IMR-90 (cell line): Measurements from ENCODE around the gene XPO6. TPM values are rescaled to one million over a fixed set of nuclear protein-coding genes. Genes with fewer than 3 reads are reported as not detected.
A peak's percentile ranks its signal among the peaks of the same experiment; 100 is the strongest.

Experiments
- ATAC-seq: fragments of 200-7000 bp; cut with Tn5 transposase; 2 replicates; pipeline ENCODE4 v1.9.1; 2020; ENCODE audit warnings: low read depth, mild to moderate bottlenecking, moderate library complexity
- BruUV-seq: library from RNA; stranded (reverse); fragments of 400-500 nt; replicated peaks from 2 replicates; lab custom pipeline; 2021; lab: Mats Ljungman, UMichigan
- CTCF ChIA-PET: fragments of 300-600 bp; formaldehyde crosslinking; extraction: SDS; loops from one replicate; lab custom pipeline; 2021; ENCODE audit warnings: antibody characterized with exemption; lab: Yijun Ruan, JAX
- POLR2A ChIA-PET: fragments of 300-600 bp; sonication (Branson Sonifier 250); formaldehyde crosslinking; loops from one replicate; lab custom pipeline; 2022; ENCODE audit warnings: antibody characterized with exemption; ENCODE audit not compliant: unreplicated experiment; lab: Charles Lee
- DNase-seq: peaks from one replicate; pipeline ENCODE4 v3.0.0; 2013
- H2AFZ ChIP-seq: replicated peaks from 2 replicates; pipeline ENCODE3; 2013; ENCODE audit warnings: low read length, mild to moderate bottlenecking; ENCODE audit not compliant: poor library complexity
- H2AK5ac ChIP-seq: 2 replicates; pipeline ENCODE4 v1.6.1; 2013; ENCODE audit warnings: low read depth, low read length, inconsistent platforms
- H2AK9ac ChIP-seq: replicated peaks from 2 replicates; pipeline ENCODE3; 2013; ENCODE audit warnings: mild to moderate bottlenecking, low read depth, low read length, moderate library complexity; ENCODE audit not compliant: poor library complexity
- H2BK120ac ChIP-seq: 2 replicates; pipeline ENCODE4 v1.6.1; 2013; ENCODE audit warnings: low read depth, low read length, inconsistent platforms
- H2BK15ac ChIP-seq: 3 replicates; pipeline ENCODE4 v1.6.1; 2013; ENCODE audit warnings: low read depth, low read length, inconsistent platforms
- H2BK20ac ChIP-seq: 2 replicates; pipeline ENCODE4 v1.6.1; 2013; ENCODE audit warnings: low read depth, mild to moderate bottlenecking, inconsistent platforms, low read length, moderate library complexity
- H2BK5ac ChIP-seq: 2 replicates; pipeline ENCODE4 v1.6.1; 2013; ENCODE audit warnings: mild to moderate bottlenecking, low read depth, low read length, inconsistent platforms; ENCODE audit not compliant: poor library complexity, severe bottlenecking
- H3K14ac ChIP-seq: replicated peaks from 2 replicates; pipeline ENCODE4 v1.6.1; 2013; ENCODE audit warnings: low read depth, low read length, inconsistent platforms
- H3K18ac ChIP-seq: 2 replicates; pipeline ENCODE4 v1.6.1; 2013; ENCODE audit warnings: low read depth, low read length, control low read depth
- H3K23ac ChIP-seq: 2 replicates; pipeline ENCODE4 v1.6.1; 2013; ENCODE audit warnings: low read depth, low read length, inconsistent platforms
- H3K27ac ChIP-seq: 2 replicates; pipeline ENCODE4 v1.5.1; 2013; ENCODE audit warnings: mild to moderate bottlenecking, control low read depth, low read length; ENCODE audit not compliant: insufficient read depth
- H3K27me3 ChIP-seq: 2 replicates; pipeline ENCODE4 v1.6.1; 2013; ENCODE audit warnings: low read length; ENCODE audit not compliant: control insufficient read depth, insufficient read depth
- H3K36me3 ChIP-seq: 2 replicates; pipeline ENCODE4 v1.6.1; 2013; ENCODE audit warnings: low read length, mixed read lengths; ENCODE audit not compliant: control insufficient read depth, insufficient read depth
- H3K4ac ChIP-seq: 2 replicates; pipeline ENCODE4 v1.6.1; 2013; ENCODE audit warnings: low read depth, low read length, inconsistent platforms
- H3K4me1 ChIP-seq: 2 replicates; pipeline ENCODE4 v1.6.1; 2013; ENCODE audit warnings: low read length, mixed read lengths; ENCODE audit not compliant: control insufficient read depth, insufficient read depth
- H3K4me2 ChIP-seq: 2 replicates; pipeline ENCODE4 v1.6.1; 2013; ENCODE audit warnings: low read depth, mild to moderate bottlenecking, control low read depth, low read length, moderate library complexity
- H3K4me3 ChIP-seq: 2 replicates; pipeline ENCODE4 v1.5.1; 2013; ENCODE audit warnings: low read depth, mild to moderate bottlenecking, control low read depth, low read length, moderate library complexity; ENCODE audit not compliant: insufficient read depth
- H3K56ac ChIP-seq: 2 replicates; pipeline ENCODE4 v1.6.1; 2013; ENCODE audit warnings: low read length, inconsistent platforms; ENCODE audit not compliant: insufficient read depth; ENCODE audit errors: extremely low read depth
- H3K79me1 ChIP-seq, 2 experiments: 2 replicates each; pipeline ENCODE4 v1.6.1; 2013; ENCODE audit warnings: low read length in 2 of 2, inconsistent platforms in 1 of 2, low read depth in 1 of 2
- H3K9ac ChIP-seq: 2 replicates; pipeline ENCODE4 v1.6.1; 2013; ENCODE audit warnings: low read depth, low read length, control low read depth
- H3K9me1 ChIP-seq: 2 replicates; pipeline ENCODE4 v1.6.1; 2013; ENCODE audit warnings: low read length, inconsistent platforms; ENCODE audit not compliant: insufficient read depth
- H3K9me3 ChIP-seq: 2 replicates; pipeline ENCODE4 v1.6.1; 2013; ENCODE audit warnings: low read length; ENCODE audit not compliant: control insufficient read depth, insufficient read depth
- H4K20me1 ChIP-seq: 2 replicates; pipeline ENCODE4 v1.6.1; 2013; ENCODE audit warnings: low read length, inconsistent platforms; ENCODE audit not compliant: insufficient read depth
- H4K5ac ChIP-seq: 2 replicates; pipeline ENCODE4 v1.6.1; 2013; ENCODE audit warnings: mild to moderate bottlenecking, low read depth, low read length, control low read depth
- H4K8ac ChIP-seq, 2 experiments: 2 replicates each; pipeline ENCODE4 v1.6.1; 2013; ENCODE audit warnings: low read depth in 2 of 2, low read length in 2 of 2, control low read depth in 1 of 2, inconsistent platforms in 1 of 2
- H4K91ac ChIP-seq: 2 replicates; pipeline ENCODE4 v1.6.1; 2013; ENCODE audit warnings: low read depth, low read length, inconsistent platforms; ENCODE audit not compliant: insufficient read depth
- CEBPB ChIP-seq: IDR thresholded peaks from 2 replicates; pipeline ENCODE4 v1.6.1; 2012; ENCODE audit warnings: low read depth, low read length, improper control_type of control experiment
- MAFK ChIP-seq: IDR thresholded peaks from 2 replicates; pipeline ENCODE4 v1.6.1; 2012; ENCODE audit warnings: low read depth, low read length, improper control_type of control experiment
- WGBS, 2 experiments: methylation state at CpG; one replicate each; pipeline versions ENCODE4 v1.1.5 to v1.1.7; 2013; ENCODE audit warnings: missing lambda C conversion rate in 2 of 2; ENCODE audit not compliant: insufficient read length in 1 of 2; ENCODE audit errors: extremely low coverage in 2 of 2; 5-methylcytosine and 5-hydroxymethylcytosine counted together
- dilution Hi-C: fragments of 300-500 bp; cut with HindIII; formaldehyde crosslinking; loops from one replicate; pipeline ENCODE4 v1.14.3; 2018; ENCODE audit warnings: low sequenced_read_pairs; ENCODE audit not compliant: unreplicated experiment
- in situ Hi-C: fragments of 300-500 bp; cut with MboI; formaldehyde crosslinking; loops from 3 replicates; pipeline ENCODE4 v1.14.3; 2019; ENCODE audit warnings: low sequenced_read_pairs, inconsistent platforms, mixed read lengths
- intact Hi-C: fragments of 100-400 bp; cut with micrococcal nuclease; formaldehyde crosslinking; loops from 2 replicates; pipeline ENCODE4 v1.10.0; 2022
- polyA plus RNA-seq, 3 experiments: library from polyadenylated mRNA; depleted of rRNA; stranded (reverse); fragments of >200 nt; gene quantifications; 2 replicates each; pipeline ENCODE4 v1.2.3, GENCODE V29; 2012; ENCODE audit warnings: low replicate concordance in 1 of 3
- total RNA-seq: library from RNA; depleted of rRNA; stranded (reverse); fragments of >200 nt; gene quantifications from 2 replicates; pipeline ENCODE4 v1.2.3, GENCODE V29; 2012

The XPO6 gene
- total and polyA plus RNA-seq, 2 of the 4 experiments (the other 2 are of a cell fraction), result 108 to 184 TPM

GRCh38 chr16:28167730-28168129, 44.0 kb downstream of the XPO6 start:
- dilution Hi-C loops, result no loop called here
- no peak overlapping the region for H2BK15ac ChIP-seq
- no peak overlapping the region for H2BK20ac ChIP-seq
- in situ Hi-C loops, result loop anchor here (10.0 kb wide), 1 partner anchor 63 kb away; no protein-coding TSS in a partner anchor
- H3K27ac ChIP-seq, result no peak overlapping the region
- H3K79me1 ChIP-seq, result peaks cover 57 to 85% of the 10 kb centered on the region in 2 experiments
- no CpG with 5 or more reads among the region's 3 CpGs for WGBS, 2 experiments
- no peak overlapping the region for H4K91ac ChIP-seq
- H4K5ac ChIP-seq, result no peak overlapping the region
- intact Hi-C loops, result no loop called here
- no peak overlapping the region for H3K23ac ChIP-seq
- no peak overlapping the region for H3K4me3 ChIP-seq
- H3K36me3 ChIP-seq, result peaks cover 40% of the 10 kb centered on the region
- no peaks in the 10 kb centered on the region for H3K9me3 ChIP-seq
- no peak overlapping the region for H3K4ac ChIP-seq
- no peak overlapping the region for H2AK5ac ChIP-seq
- TF ChIP-seq MAFK (no peak), CEBPB (peak; percentile 41; the same call in 1 of the 2 replicates)
- H3K4me2 ChIP-seq, result no peak overlapping the region
- no peak overlapping the region for H2AFZ ChIP-seq
- CTCF ChIA-PET, result no interaction called here
- H4K20me1 ChIP-seq, result peaks cover 8% of the 10 kb centered on the region; the same call in 1 of the 2 replicates
- H3K9ac ChIP-seq, result no peak overlapping the region
- H2BK120ac ChIP-seq, result no peak overlapping the region
- peaks cover 12% of the 10 kb centered on the region for H3K4me1 ChIP-seq
- H3K56ac ChIP-seq, result no peak overlapping the region
- ATAC-seq (no peak), DNase-seq (no peak)
- H2AK9ac ChIP-seq, result no peak overlapping the region
- POLR2A ChIA-PET, result no interaction called here
- peaks cover 21% of the 10 kb centered on the region for H3K9me1 ChIP-seq
- H3K14ac ChIP-seq, result no peak overlapping the region
- H4K8ac ChIP-seq, result no peak overlapping the region
- BruUV-seq, result no TSS peak
- no peak overlapping the region for H3K18ac ChIP-seq
- H3K27me3 ChIP-seq, result no peaks in the 10 kb centered on the region
- H2BK5ac ChIP-seq, result no peak overlapping the region
